GM18951 (cell line): ENCODE measurements around the gene PTGER2.

Experiments used
- POLR2A ChIP-seq: IDR thresholded peaks from 4 replicates; pipeline ENCODE4 v1.6.1; 2011; ENCODE audit warnings: mild to moderate bottlenecking; ENCODE audit not compliant: insufficient read length, insufficient read depth; ENCODE audit errors: extremely low read depth
- in situ Hi-C: fragments of 300-500 bp; cut with MboI; formaldehyde crosslinking; loops from one replicate; pipeline ENCODE4 v1.12.0; 2022; ENCODE audit warnings: low sequenced_read_pairs, mixed read lengths, inconsistent platforms; ENCODE audit not compliant: unreplicated experiment

PTGER2 gene

GRCh38 chr14:52333823-52334657 lies 19.9 kb downstream of the PTGER2 start:
- in situ Hi-C loops: no loop called here
- TF ChIP-seq POLR2A: no peak

DNA sequence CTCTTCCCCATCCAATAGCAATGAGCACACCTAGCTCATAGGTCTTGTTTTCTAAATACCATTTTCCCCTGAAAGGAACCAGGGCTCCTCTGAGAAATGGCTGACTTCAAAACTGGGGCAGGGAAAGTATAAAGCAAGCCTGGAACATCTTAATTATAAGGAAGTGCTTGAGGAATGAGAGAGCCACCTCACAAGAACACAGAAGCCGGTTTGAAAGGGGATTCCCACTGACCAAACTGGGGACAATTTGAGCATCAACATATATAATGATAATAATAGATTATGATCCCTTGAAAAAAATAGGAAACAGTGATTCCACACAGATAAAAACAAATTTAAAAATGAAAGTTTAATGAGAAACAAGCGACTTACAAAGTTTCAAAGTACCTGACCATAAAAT lies 22.1 kb downstream of the PTGER2 start:
- no peak for TF ChIP-seq POLR2A
- in situ Hi-C loops: no loop called here

DNA sequence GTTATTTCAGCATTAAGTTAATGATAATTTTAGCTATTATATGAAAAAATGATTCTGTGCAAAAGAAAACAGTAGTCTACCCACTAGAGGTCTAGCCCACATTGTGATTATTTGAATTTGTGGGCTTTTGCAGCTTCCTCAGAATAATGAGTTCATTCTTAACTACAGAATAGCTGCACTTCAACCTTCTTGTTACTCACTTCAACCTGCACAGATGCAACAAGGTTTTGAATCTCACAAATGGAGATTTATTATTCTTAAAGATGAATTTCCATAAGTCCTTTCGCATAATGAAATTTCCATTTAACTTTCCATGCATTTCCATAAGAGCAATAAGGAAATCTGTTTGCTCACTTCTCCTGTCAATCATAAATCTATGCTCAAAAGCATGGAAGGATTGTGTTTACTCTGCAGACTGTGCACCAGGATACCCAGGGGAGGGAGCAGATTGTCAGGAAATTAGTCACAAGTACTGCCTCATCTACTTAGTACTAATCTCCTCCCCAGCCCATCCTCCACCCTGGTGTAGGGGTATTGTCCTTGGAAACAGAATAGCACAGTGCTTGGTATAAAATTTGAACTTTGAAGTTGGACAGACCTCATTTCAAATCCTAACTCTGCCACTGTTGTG lies 24.1 kb downstream of the PTGER2 start:
- no peak for TF ChIP-seq POLR2A
- in situ Hi-C loops: no loop called here

DNA sequence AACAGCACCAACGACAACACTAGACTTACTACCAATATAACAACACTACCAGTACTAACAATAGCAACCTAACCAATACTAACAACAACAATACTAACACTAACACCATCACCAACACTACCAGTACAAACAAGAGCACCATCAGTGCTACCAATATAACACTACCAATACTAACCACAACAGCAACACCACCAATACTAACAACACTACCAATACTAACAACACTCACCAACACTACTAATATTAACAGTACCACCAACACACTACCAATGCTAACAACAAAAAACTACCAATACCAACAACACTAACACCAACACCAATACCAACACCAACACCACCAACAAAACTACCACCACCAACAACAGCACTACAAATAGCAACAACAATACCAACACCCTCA lies 25.1 kb downstream of the PTGER2 start:
- in situ Hi-C loops: no loop called here
- TF ChIP-seq POLR2A: no peak

DNA sequence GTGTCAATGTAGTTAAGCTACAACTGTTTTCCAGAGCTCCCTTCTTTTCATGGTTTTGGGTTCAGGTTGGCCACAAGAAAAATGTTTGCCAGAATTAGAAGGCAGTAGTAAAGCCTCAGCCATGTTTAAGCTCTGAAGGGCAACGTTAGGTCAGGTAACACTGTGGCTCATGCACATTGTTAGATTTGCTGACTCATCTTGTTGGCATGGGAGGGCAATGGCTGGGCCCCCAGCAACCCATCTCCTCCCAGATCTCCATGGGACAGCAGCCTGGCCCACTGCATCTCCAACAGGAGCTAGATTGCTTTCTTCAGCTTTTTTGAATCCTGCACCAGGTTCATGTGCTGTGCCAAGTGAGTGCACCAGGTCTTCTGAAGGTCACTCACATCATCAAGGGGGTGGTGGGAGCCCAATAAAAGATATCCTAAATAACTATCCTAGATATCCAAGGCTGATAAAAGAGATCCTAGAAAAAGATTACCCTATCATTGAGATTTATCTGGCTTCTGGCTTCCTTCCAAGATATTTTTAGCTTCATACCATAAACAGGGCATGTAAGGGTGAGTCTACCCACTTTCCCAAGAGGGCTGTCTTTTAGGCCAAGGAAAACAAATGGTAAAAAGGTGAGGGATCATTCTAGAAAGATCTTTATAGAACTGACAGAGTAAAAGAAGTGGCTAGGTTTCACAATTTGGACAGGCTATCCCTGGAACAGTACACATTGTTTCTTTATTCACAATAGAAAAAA lies 28.9 kb downstream of the PTGER2 start:
- in situ Hi-C loops: no loop called here
- TF ChIP-seq POLR2A: no peak

- in situ Hi-C loops: no loop called here
- TF ChIP-seq POLR2A: no peak
Observed at GRCh38 chr14:52346778-52347177, 32.7 kb downstream of the PTGER2 start.

DNA sequence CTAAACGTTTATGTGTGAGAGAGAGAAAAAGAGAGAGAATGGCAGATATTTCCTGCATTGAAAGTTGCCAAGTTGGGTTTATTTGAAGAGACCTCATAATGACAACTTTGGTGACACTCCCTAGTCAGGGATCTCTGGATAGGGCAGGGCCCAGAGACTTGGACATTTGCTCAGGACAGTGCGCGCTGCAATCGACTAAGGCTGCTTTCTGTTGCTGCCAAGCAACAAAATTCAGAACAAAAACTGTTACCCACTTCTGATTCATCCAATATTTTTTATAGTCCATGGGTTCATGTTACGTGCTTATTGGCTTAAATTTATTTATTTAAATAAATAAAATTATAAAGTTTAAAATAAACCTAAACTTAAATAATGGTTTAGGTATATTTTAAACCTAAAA lies 34.2 kb downstream of the PTGER2 start:
- no peak for TF ChIP-seq POLR2A
- in situ Hi-C loops: no loop called here

- in situ Hi-C loops: no loop called here
- no peak for TF ChIP-seq POLR2A
Observed at GRCh38 chr14:52348776-52349175, 34.7 kb downstream of the PTGER2 start.

DNA sequence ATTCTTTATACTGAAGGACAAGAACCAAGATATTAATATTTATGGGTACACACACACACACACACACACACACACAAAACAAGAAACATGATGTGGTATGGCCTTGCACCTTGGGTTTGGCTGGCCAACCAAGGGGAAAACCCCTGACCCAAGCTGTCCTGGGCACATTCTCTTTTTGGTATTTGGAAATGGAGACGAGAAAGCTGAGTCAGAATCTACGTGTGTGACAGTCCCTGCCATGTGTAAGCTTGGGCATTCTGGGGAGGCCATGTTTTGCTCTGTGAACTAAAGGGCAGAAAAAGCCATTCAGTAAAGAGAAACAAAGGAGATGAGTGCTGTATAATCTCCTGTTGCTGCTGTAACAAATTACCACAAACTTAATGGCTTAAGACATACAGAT lies 35.6 kb downstream of the PTGER2 start:
- in situ Hi-C loops: no loop called here
- TF ChIP-seq POLR2A: no peak

DNA sequence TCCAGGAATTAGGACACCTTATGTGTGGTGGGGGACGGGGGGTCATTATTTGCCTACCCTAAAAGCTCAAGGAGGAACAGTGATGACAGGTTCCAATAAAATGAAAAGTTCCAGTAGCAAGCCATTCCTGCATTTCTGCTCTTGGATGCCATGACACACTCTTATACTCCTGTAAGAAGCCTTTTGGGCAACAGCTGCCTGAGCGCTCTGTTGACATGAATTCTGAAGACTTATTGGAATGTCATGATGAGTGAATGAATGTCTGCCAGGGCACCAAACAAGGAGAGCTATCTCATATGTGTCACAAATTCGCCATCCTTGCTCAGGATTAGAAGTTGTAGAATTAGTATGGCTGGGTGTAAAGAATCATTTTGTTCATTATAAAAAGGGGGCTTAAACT lies 36.3 kb downstream of the PTGER2 start:
- in situ Hi-C loops: no loop called here
- no peak for TF ChIP-seq POLR2A

DNA sequence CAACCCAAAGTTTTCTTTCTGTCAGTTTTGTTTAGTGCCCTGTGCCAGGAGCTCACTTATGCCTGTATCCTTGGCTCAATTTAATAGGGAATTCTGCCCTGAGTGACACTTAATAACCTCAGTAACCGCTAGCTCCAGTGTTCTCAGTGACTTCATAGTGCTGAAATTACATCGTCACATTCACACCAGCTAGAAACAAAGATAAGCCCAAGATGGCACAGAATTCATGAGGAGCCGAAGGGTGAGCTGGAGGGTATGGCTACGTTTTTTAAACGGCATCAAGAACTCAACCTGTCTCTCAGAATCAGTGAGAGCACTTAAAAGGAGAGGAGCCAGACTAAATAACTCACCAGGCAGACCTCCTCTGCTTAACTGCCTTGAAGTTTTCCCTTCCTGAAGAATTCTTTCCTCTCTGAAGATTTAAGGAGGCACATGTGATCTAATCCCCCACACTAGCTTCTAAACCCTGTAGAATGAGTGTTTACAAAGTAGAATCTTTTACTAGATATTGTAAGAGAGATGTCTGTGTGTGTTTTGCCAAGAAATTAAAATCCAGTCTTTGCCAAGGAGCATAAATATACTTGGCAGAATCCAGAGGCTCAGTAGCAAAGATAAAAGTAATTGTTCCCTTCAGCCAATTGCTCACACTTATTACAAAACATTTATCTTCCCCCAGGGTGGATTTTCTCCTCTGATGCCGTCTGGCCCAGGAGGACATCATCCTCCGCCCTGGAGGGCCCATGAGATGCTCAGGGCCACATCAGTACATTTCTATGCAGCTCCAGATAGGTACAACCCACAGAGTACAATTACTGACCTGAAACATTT lies 37.3 kb downstream of the PTGER2 start:
- in situ Hi-C loops: no loop called here
- TF ChIP-seq POLR2A: no peak

GRCh38 chr14:52352061-52352491 lies 38.0 kb downstream of the PTGER2 start:
- no peak for TF ChIP-seq POLR2A
- in situ Hi-C loops: no loop called here

GRCh38 chr14:52352569-52352968 lies 38.5 kb downstream of the PTGER2 start:
- in situ Hi-C loops: no loop called here
- TF ChIP-seq POLR2A: no peak

DNA sequence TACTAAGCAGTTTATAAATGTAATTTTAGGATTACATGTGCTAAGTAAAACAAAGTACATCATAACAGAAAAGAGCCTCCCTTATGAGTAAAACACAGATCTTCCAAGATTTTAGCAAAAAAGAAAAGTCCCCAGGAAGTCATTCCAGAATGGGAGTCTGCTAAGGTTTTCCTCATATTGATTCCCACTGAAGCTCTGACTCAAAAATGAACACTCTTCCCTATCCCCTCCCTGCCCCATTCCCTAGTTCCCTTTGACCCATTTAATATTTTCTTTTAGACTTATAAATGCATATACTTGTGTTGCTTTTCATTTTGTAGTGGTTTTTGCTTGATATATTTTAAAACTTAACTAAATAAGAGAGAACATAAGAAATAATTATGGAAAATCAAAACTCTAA lies 40.1 kb downstream of the PTGER2 start:
- in situ Hi-C loops: no loop called here
- TF ChIP-seq POLR2A: no peak
